ACC112 (cell line): Measurements from ENCODE around the gene PRPF40B.

ENCODE experiments used
- H2AFZ ChIP-seq: fragments of 200-600 bp; sonication (generic); one replicate; pipeline ENCODE4 v1.6.0; 2017; ENCODE audit warnings: antibody characterized with exemption, low read length; ENCODE audit not compliant: unreplicated experiment
- H3K27ac ChIP-seq: fragments of 200-600 bp; sonication (generic); 2 replicates; pipeline ENCODE4 v1.5.1; 2014; ENCODE audit warnings: low read depth, mild to moderate bottlenecking, antibody characterized with exemption, low read length, moderate library complexity
- H3K27me3 ChIP-seq: fragments of 200-600 bp; sonication (generic); 2 replicates; pipeline ENCODE4 v1.6.1; 2014; ENCODE audit warnings: mild to moderate bottlenecking, antibody characterized with exemption, low read length, moderate library complexity, mixed read lengths; ENCODE audit not compliant: insufficient read depth
- H3K36me3 ChIP-seq: fragments of 200-600 bp; sonication (generic); 2 replicates; pipeline ENCODE4 v1.6.1; 2016; ENCODE audit warnings: mild to moderate bottlenecking, antibody characterized with exemption, low read length, moderate library complexity, mixed read lengths; ENCODE audit not compliant: insufficient read depth
- H3K4me1 ChIP-seq: fragments of 200-600 bp; sonication (generic); one replicate; pipeline ENCODE4 v1.6.1; 2016; ENCODE audit warnings: low read length, mixed read lengths; ENCODE audit not compliant: insufficient read depth, unreplicated experiment, control insufficient read depth
- H3K4me3 ChIP-seq: fragments of 200-600 bp; sonication (generic); 2 replicates; pipeline ENCODE4 v1.5.1; 2014; ENCODE audit warnings: mild to moderate bottlenecking, low read depth, low read length
- H3K79me2 ChIP-seq: fragments of 200-600 bp; sonication (generic); one replicate; pipeline ENCODE4 v1.6.0; 2016; ENCODE audit warnings: low read length; ENCODE audit not compliant: control insufficient read depth, unreplicated experiment, insufficient read depth

The PRPF40B gene

DNA sequence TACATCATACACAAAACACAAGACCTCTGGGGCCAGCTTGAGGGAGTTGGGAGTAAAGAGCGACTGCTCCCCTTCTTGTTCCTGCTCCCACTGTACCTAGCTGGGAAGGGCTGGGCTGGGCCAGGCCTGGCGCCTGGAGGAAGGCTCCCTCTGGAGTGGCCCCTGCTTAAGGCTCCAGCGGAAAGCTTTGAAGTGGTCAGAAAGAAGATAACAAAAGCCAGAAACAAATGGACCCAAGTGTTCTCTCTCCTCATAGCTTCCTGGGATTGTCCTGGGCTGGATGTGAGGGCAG is 25.3 kb downstream of the PRPF40B start:
- Histone ChIP-seq H3K27ac (no peak overlapping the region), H2AFZ (no peak overlapping the region), H3K4me1 (no peaks in the 10 kb centered on the region), H3K36me3 (no peaks in the 10 kb centered on the region), H3K4me3 (no peak overlapping the region), H3K79me2 (no peaks in the 10 kb centered on the region), H3K27me3 (no peaks in the 10 kb centered on the region)

DNA sequence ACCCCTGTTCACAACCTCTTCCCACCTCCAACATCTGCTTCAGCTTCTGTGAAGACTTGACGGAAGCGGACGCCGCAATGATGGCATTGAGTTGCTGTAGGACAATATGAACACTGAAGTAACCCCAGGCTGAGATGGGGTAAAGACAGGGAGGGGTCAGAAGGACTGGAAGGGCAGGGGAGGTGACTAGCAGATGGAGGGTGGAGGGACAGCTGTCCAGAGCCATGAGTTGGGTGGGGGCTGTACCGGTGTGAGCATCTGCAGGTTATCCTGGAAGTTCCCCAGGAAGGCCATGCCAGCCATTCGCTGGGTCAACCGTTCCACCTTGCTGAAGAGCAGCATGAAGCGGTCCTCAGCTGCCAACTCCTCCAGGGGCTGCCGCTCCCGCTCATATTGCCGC is 26.1 kb downstream of the PRPF40B start:
- no peaks in the 10 kb centered on the region for H3K27me3 ChIP-seq
- H2AFZ ChIP-seq: no peak overlapping the region
- H3K4me3 ChIP-seq: no peak overlapping the region
- no peaks in the 10 kb centered on the region for H3K4me1 ChIP-seq
- no peaks in the 10 kb centered on the region for H3K36me3 ChIP-seq
- no peak overlapping the region for H3K27ac ChIP-seq
- no peaks in the 10 kb centered on the region for H3K79me2 ChIP-seq

DNA sequence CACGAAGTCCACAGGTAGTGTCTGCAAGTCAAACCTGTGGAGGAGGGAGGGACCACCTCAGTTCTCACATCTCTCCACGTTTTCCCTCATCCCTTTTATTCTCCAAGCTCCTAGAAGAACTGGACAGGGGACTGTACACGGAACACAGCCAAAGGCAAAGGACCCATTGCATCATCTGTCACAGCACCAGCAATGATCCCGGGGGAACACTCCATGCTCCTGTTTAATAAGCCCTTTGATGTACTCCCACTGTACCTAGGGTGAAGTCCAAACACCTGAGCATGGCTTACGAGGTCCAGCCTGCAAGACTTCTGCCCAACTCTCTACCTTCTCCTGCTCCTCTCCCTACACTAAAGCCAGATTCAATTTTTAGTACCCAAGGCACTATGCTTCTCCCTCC is 26.5 kb downstream of the PRPF40B start:
- Histone ChIP-seq H3K79me2 (no peaks in the 10 kb centered on the region), H3K36me3 (no peaks in the 10 kb centered on the region), H2AFZ (no peak overlapping the region), H3K27ac (no peak overlapping the region), H3K27me3 (no peaks in the 10 kb centered on the region), H3K4me1 (no peaks in the 10 kb centered on the region), H3K4me3 (no peak overlapping the region)

DNA sequence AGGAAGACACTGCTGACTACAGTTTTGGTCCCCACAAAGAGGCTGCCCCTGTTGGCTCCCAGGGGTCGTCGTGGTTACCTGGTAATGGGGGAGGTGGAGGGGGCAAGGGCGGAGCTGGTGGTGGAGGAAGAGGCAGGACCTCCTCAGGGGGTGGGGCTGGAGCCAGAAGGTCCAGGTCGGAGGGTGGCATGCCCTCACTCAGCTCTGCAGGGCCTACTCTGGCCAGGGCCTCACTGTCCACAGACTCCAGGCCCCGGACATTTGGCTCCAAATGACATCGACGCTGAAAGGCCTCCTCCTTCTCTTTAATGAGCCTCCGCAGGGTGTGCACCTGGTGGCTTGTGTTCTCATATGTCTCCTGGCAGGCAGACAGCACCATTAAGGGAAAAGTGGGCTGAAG is 28.5 kb downstream of the PRPF40B start:
- no peak overlapping the region for H3K4me3 ChIP-seq
- H3K4me1 ChIP-seq: no peaks in the 10 kb centered on the region
- no peaks in the 10 kb centered on the region for H3K27me3 ChIP-seq
- no peak overlapping the region for H2AFZ ChIP-seq
- no peaks in the 10 kb centered on the region for H3K36me3 ChIP-seq
- no peak overlapping the region for H3K27ac ChIP-seq
- no peaks in the 10 kb centered on the region for H3K79me2 ChIP-seq

DNA sequence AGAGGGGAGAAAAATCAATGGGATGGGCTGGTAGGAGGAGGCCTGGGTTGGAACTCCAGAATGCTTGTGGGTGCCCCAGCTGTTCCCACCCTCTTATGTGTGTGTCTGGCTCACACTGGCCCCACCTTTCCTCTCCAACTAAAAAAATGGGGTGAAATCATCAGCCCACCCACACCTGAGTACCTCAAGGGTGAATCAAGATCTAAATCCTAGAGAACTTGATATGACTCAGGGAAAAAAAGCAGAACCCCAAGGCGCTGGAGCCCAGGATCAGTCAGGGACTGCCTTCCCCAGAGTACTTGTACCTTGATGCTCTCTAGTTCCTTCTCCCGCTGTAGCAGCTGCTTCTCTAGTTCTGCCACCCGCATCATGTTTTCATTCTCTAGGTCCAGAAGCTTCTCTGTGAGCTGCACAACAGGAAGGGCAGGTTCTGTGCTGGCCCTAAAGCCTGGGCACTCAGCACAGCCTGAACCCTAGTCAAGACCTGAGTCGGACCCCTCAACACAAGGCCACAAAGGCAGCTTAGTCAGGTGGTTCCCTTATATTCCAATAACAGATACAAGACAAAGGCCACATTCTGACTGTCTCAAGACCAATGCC is 29.7 kb downstream of the PRPF40B start:
- no peak overlapping the region for H2AFZ ChIP-seq
- no peaks in the 10 kb centered on the region for H3K27me3 ChIP-seq
- no peaks in the 10 kb centered on the region for H3K79me2 ChIP-seq
- H3K4me3 ChIP-seq: no peak overlapping the region
- H3K27ac ChIP-seq: no peak overlapping the region
- no peaks in the 10 kb centered on the region for H3K36me3 ChIP-seq
- H3K4me1 ChIP-seq: no peaks in the 10 kb centered on the region

DNA sequence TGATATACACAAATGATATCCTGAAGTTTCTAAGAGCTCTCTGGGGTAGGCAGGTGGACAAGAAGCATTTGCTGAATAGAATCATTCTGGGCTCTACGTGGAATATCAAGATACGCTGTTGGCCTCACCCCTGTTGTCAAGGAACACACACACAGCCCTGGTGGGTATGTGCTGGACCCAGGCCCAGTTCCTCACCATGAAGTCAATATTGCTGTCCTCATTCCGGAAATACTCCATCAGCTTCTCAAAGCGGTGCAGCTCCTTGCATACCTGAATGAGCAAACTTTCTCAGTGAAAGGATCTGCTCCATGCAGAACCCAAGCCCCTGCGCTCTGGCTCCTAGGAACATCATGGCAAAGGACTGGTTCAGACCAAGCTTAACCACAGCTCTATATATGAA is 31.4 kb downstream of the PRPF40B start:
- Histone ChIP-seq H3K27ac (no peak overlapping the region), H3K4me1 (no peaks in the 10 kb centered on the region), H3K27me3 (no peaks in the 10 kb centered on the region), H3K4me3 (no peak overlapping the region), H2AFZ (no peak overlapping the region), H3K79me2 (no peaks in the 10 kb centered on the region), H3K36me3 (no peaks in the 10 kb centered on the region)

DNA sequence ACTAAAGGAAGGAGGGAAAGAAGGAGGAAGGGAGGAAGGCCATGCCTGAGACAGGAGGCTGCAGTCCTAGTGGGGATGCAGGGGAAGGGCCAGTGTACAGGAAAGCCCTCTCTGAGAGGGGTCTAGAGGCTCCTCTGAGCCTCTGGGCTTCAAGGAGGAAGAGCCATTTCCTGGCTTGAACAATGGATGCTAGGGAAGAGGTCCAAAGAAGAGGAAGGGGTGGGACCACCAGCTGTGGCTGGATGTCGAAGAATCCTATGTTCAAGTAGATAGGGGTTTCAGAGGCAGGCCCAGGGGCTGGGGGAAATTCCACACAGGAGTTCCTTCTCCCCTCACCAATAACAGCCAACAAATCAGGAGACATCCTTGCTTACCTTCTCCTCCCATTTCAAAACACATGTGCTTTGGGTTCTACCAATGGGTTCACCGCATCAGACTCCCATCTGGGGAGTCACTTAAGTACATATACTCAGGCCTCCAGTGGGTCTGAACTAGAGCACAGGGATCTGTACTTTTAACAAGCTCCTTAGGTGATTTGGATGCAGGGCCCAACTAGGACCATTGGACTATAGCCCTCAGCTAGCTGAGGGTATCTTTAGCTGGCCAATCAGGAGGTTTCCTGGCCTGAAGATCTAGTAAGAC is 32.4 kb downstream of the PRPF40B start:
- Histone ChIP-seq H3K4me3 (no peak overlapping the region), H3K27ac (no peak overlapping the region), H3K27me3 (no peaks in the 10 kb centered on the region), H3K79me2 (no peaks in the 10 kb centered on the region), H3K4me1 (no peaks in the 10 kb centered on the region), H2AFZ (no peak overlapping the region), H3K36me3 (no peaks in the 10 kb centered on the region)

DNA sequence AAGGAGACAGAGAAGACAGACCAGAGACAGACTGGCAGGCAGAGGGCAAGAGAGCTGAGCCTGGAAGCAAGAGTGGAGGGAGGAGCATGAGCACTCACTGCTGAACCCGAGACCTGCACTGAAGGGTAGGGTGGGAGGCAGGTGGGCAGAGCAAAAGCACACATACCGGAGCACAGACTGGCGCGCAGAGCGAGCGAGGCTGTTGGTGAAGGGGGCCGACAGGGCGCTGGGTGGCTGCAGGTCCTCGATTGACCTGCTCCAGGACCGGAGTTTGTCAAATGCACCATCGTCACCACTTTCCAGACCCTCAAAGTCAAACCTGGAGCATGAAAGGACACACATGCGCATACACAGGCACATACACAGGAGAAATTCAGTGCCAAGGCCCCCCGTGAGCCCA is 34.9 kb downstream of the PRPF40B start:
- Histone ChIP-seq H2AFZ (no peak overlapping the region), H3K27me3 (no peaks in the 10 kb centered on the region), H3K79me2 (no peaks in the 10 kb centered on the region), H3K27ac (no peak overlapping the region), H3K4me3 (no peak overlapping the region), H3K36me3 (peaks cover 6% of the 10 kb centered on the region; the same call in 1 of the 2 replicates), H3K4me1 (peaks cover 11% of the 10 kb centered on the region)

DNA sequence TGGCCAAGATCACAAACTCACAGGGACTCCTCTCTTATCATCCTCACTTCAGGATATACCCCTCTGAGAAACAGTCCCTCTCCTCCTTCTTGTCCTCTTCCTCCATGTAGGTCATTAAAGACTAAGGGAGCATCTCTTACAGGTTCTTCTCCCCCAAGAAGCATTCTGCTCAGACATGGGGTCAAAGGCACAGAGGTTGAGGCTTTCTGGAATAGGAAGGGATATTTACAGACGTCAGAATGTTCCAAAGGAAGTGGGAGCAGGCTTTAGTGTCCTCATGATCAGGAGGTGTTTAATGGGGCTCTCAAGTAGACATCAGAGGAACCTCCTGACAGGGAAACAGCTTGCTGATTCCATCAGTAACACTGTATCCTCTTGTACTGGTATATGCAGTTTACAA is 36.4 kb downstream of the PRPF40B start:
- H2AFZ ChIP-seq: no peak overlapping the region
- H3K27me3 ChIP-seq: no peaks in the 10 kb centered on the region
- peaks cover 5% of the 10 kb centered on the region for H3K79me2 ChIP-seq
- H3K4me3 ChIP-seq: no peak overlapping the region
- peaks cover 24% of the 10 kb centered on the region for H3K4me1 ChIP-seq
- H3K36me3 ChIP-seq: peaks cover 6% of the 10 kb centered on the region; the same call in 1 of the 2 replicates
- H3K27ac ChIP-seq: no peak overlapping the region

DNA sequence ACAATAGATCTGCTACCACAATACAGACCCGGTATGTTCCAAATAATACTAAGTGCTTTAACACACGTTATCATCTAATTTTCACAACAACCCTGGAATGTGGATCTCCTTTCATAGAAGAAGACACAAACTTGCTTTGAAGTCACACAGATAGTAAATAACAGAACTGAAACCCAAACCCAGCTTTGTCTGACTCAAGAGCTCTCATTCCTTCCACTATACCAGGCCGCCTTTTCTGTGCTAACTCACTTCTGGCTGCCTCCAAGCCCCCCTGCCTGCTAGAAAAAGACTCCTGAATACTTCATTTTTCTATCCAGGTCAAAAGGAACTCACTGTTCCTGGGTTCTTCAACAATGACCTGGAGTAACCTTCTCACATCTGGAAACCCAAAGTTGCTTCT is 37.8 kb downstream of the PRPF40B start:
- Histone ChIP-seq H3K4me3 (no peak overlapping the region), H2AFZ (no peak overlapping the region), H3K79me2 (peaks cover 6% of the 10 kb centered on the region), H3K27ac (no peak overlapping the region), H3K27me3 (no peaks in the 10 kb centered on the region), H3K36me3 (peaks cover 6% of the 10 kb centered on the region; the same call in 1 of the 2 replicates), H3K4me1 (peaks cover 28% of the 10 kb centered on the region)

DNA sequence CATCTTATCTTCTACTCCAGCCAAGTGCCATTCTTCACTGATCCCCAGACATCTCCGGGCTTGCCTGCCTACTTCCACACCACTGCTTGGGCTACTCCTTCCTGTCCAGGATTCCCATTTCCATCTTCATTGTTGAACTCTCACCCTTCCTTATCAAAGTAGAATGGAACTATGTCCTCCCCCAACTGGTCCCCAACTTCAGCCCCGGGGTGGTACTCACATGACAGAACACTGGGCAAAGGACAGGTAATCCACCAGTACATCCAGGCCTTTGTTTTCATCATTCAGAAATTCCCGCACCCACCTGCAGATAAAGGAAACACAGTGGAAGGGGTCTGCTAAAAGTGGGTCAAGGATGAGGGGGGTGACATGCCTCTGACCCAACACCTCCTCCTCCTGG is 38.4 kb downstream of the PRPF40B start:
- Histone ChIP-seq H3K36me3 (peaks cover 6% of the 10 kb centered on the region; the same call in 1 of the 2 replicates), H3K79me2 (peaks cover 6% of the 10 kb centered on the region), H2AFZ (no peak overlapping the region), H3K4me1 (peaks cover 28% of the 10 kb centered on the region), H3K27me3 (no peaks in the 10 kb centered on the region), H3K4me3 (no peak overlapping the region), H3K27ac (no peak overlapping the region)
